NCI-H446 treated with DMSO at 0.1 percent for 48 hours (cell line): ENCODE data around the gene KATNBL1.

Experiments used
- DNase-seq: peaks from one replicate; lab custom pipeline; 2025; lab: John Stamatoyannopoulos, UW

Gene KATNBL1

DNA sequence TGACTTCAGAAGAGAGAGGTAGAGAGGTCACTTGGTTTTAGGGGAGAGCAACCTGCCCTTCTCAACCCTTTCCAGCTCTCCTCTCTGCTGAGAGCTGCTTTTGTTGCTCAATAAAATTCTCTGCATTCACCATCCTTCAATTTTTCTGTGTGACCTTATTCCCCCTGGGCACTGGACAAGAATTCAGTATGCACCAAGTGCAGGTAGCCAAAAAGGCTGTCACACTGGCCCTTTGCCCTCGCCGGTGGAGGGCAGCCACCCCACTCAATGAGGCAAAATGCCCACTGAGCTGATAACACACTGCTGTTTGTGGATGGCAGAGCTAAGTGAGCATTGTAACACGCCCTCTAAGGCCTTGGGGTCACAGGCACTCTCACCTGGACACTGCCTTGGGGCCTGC, 95.2 kb downstream of the KATNBL1 start:
- DNase-seq: no peak

DNA sequence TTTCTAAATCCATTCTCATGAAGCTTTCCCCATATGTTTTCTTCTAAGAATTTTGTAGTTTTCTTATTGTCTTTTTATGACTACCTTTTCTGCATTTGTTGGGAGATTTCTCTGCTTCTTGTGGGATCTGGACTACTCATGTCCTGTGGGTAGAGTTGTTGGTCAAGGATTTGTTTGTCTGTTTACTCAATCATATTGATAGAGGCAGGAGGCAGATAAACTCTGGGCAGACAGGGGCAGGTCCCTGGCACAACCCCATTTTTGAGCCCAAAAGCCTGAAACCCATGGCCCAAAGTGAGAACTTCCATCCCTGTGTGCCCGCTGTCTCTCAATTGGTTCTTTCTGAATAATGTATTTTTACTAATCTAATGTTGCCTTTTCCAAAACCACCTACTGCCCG, 95.7 kb downstream of the KATNBL1 start:
- DNase-seq: no peak

- DNase-seq: no peak
These were observed 98.4 kb downstream of the KATNBL1 start for GRCh38 chr15:34111488-34111887.

GRCh38 chr15:34109797-34110663, 99.9 kb downstream of the KATNBL1 start:
- DNase-seq: peak; percentile 5

- DNase-seq: no peak
These were observed 102.6 kb downstream of the KATNBL1 start for GRCh38 chr15:34107315-34107714.

- no peak for DNase-seq
These were observed 103.5 kb downstream of the KATNBL1 start for GRCh38 chr15:34106423-34106822.

- DNase-seq: no peak
These were observed 107.5 kb downstream of the KATNBL1 start for GRCh38 chr15:34102175-34102925.

DNA sequence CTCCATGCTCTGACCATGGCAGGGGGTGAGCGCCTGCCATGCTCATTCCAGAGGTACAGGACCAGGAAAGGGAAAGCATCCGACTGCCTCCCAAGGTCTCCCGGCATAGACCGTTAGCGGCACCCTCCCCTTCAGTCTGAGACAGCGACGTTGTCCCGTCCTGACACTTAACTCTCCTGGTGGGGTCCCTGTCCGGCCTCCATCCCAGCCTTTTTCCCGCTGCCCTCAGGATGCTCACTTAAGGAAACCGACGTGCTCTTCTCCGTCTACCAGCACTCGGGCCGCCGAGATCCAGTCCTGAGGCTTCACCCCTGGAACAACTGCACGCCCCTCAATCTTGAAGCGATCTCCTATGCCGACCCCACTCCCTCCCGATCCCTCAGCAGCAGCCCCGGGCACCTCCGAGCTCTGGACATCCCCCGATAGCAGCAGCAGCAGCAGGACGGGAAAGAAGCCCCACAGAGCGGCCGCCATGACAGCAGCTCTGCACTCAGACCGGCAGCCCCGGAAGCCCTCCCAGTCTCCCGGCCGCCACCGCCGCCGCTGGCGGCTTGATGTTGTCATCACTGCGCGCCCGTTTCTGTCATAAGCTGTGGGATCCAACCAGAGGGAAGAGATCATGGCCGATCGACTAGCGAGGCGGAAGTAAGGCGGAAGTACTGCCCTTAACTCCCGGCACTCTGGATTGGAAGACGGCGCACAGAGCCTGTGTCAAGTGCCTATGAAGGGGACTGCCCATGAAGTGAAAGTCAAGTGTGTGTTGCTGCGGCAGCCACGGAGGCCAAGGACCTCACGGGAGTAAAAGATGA, 108.3 kb downstream of the KATNBL1 start, which contains the start of the genes EMC7 and PGBD4:
TSS of gene EMC7 (minus strand) at position 497 of the 809 bp plus-strand sequence. CDS start at position 474, 23 bp downstream.
TSS of gene PGBD4 (plus strand) at position 718 of the 809 bp plus-strand sequence. CDS start 449 bp downstream, outside the sequence.
- peak; percentile 95 for DNase-seq

DNA sequence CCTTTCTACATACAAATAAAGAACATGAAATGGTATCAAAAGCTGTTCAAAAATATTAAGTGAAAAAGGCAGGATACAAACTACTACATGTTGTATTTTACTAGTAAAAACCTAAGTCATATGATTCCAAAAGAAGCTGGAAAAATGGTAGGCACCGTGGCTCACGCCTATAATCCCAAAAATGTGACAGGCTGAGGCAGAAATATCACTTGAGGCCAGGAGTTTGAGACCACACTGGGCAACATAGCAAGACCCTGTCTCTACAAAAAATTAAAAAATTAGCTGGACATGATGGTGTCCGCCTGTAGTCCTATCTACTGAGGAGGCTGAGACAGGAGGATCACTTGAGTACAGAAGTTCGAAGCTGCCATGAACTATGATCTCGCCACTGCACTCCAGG, 110.0 kb downstream of the KATNBL1 start:
- DNase-seq: no peak
